GM10266 (cell line): Measurements from ENCODE around the gene CIBAR2.

Source experiments
- DNase-seq: peaks from one replicate; pipeline ENCODE4 v3.0.0; 2012; ENCODE audit errors: extremely low spot score
- CTCF ChIP-seq: IDR thresholded peaks from 2 replicates; pipeline ENCODE4 v1.5.1; 2012; ENCODE audit warnings: mild to moderate bottlenecking, low read depth; ENCODE audit not compliant: control insufficient read depth, insufficient read depth; ENCODE audit errors: missing control alignments

The CIBAR2 gene

DNA sequence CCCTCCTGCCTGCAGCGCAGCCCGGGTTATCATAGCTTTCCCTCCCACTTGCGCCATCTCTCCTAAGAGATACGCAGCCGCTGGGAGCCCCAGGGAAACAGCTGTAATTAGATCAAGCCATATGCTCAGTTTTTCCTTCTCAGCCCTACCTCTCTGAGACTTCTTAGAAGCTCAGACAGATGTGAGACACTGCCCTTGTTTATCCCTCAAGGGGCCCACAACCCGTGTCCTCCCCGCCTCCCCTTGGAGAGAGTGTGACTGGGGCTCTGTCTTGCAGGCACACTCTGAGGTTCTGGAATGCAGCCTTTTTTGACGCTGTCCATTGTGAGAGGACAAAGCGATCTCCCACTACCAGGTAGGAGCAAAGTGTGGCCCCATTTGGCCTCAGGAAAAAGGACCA lies 31.2 kb downstream of the CIBAR2 start:
- no peak for TF ChIP-seq CTCF
- DNase-seq, result no peak

GRCh38 chr16:85079785-85080570 lies 32.3 kb downstream of the CIBAR2 start:
- no peak for TF ChIP-seq CTCF
- DNase-seq, result no peak

DNA sequence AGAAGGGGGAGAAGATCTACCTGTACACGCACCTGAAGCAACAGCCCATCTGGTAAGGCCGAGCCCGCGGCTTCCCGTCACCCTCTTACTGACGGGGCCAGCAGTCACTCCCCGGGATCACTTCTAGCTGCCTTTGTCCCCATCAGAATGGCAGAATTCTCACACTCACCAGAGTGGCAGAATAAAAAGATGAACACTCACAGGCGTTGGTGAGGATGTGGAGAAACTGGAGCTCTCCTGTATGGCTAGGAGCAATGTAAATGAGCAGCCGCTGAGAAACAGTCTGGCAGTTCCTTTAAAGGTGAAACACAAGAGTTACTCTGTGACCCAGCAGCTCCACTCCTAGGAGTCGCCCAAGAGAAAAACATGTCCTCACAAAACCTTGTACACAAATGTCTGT lies 33.3 kb downstream of the CIBAR2 start:
- DNase-seq, result no peak
- no peak for TF ChIP-seq CTCF

DNA sequence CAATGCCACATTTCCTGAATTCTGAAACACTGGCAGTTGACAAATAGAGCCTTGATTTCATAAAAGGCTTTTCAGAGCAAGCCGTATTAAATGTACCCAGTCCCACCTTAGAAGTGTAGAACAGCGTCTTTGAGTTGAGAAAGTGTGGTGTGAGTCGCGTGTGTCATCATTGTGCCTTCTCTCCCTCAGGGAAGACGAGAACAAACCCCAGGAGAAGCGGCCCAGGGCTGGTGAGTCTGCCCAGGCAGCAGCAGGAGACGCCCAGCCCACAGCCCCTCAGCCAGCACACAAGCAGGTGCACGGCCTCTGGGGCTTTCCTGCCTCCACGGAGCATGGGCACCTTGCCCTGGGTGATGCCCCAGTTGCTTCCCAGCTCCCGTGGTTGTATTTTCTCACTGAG lies 34.0 kb downstream of the CIBAR2 start:
- DNase-seq, result no peak
- no peak for TF ChIP-seq CTCF

- TF ChIP-seq CTCF, result no peak
- no peak for DNase-seq
These were observed 34.6 kb downstream of the CIBAR2 start for GRCh38 chr16:85077576-85078125.

- DNase-seq, result no peak
- no peak for TF ChIP-seq CTCF
These were observed 35.2 kb downstream of the CIBAR2 start for GRCh38 chr16:85077039-85077438.

DNA sequence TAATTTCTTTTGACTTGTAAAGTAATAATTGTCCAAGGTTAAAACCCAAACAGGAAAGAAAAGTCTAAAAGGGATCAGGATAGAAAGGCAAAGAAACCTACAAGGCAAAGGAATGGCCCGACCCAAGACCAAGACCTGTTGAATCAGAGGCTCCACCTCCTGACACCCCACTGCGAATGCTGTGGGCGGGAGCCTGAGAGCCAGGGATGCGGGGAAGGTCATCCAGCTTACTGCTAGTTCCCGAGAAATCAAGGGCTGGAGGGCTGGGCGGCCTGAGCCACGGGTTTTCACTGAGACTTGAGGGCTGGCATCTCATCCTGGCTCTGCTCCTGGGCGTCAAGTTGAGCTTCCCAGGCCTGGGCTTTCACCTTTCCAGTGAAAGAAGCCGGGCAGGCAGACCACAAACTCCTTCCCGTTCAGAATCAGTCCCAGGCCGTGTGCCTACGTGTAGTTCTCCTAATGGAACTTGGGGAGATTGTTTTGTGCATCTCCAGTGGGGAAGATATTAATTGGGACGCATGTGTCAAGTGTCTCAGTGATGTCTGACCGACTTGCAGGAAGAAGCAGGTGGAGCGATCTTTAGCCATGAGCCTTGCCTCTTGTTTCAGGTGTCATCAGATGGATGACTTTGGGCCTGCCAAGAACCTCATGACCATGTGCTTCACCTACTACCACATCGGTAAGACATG lies 36.9 kb downstream of the CIBAR2 start:
- TF ChIP-seq CTCF, result no peak
- DNase-seq, result no peak
